ENCODE measurements around the gene ZNG1F. TPM values are rescaled to one million over a fixed set of nuclear protein-coding genes. Genes with fewer than 3 reads are reported as not detected.
"Not testable (repeated sequence)": the region's sequence is repeated elsewhere in the genome, so short reads cannot be mapped to it uniquely, and the experiment has no call there.

ZNG1F gene
- total RNA-seq, 1 experiment from 2014 or later = 5.7 TPM

GRCh38 chr9:41086215-41086614 is 102.9 kb downstream of the ZNG1F start:
- DNase-seq (ENCODE audit: low spot score) = not testable (repeated sequence)

GRCh38 chr9:41082358-41082757 is 106.8 kb downstream of the ZNG1F start:
- not testable (repeated sequence) for DNase-seq (ENCODE audit: low spot score)

Other genes with a start within 250 kb of the ZNG1F start
- gene FOXD4L6, start 60.6 kb downstream of the ZNG1F start, total RNA-seq (2014; rRNA removed; shearing (Covaris generic)) = not detected in 2 replicates

Data from A172 (cell line).